Measurements from ENCODE around the gene CALCR.
A peak's percentile ranks its signal among the peaks of the same experiment; 100 is the strongest.

The CALCR gene

DNA sequence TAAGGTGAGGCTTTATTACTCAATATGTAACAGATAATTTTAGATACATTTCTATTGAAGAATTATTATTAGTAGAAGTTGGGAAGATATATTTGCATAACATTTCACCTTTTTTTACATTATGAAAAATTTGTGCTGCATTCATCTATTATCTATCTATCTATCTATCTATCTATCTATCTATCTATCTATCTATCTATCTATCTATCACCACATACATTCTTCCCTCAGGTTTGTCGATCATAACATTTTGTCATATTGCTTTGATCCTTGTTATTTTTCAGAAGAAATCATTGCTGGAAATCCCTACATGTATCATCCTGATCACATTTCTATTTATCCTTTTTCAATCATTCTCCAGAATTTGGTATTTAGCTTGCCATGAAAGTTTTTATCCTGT lies 49.3 kb upstream of the CALCR start (continued):
- TF ChIP-seq, protein P1, sequence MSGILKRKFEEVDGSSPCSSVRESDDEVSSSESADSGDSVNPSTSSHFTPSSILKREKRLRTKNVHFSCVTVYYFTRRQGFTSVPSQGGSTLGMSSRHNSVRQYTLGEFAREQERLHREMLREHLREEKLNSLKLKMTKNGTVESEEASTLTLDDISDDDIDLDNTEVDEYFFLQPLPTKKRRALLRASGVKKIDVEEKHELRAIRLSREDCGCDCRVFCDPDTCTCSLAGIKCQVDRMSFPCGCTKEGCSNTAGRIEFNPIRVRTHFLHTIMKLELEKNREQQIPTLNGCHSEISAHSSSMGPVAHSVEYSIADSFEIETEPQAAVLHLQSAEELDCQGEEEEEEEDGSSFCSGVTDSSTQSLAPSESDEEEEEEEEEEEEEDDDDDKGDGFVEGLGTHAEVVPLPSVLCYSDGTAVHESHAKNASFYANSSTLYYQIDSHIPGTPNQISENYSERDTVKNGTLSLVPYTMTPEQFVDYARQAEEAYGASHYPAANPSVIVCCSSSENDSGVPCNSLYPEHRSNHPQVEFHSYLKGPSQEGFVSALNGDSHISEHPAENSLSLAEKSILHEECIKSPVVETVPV (CRISPR knock-in tag; IDR thresholded peaks at IDR 0.05) = no peak
- no peak for TF ChIP-seq PPARA (CRISPR knock-in tag; IDR thresholded peaks at IDR 0.05; ENCODE audit: borderline replicate concordance)
- TF ChIP-seq ARNTL (CRISPR knock-in tag; IDR thresholded peaks at IDR 0.05; ENCODE audit: borderline replicate concordance, low read depth) = no peak
- TF ChIP-seq, protein P2, sequence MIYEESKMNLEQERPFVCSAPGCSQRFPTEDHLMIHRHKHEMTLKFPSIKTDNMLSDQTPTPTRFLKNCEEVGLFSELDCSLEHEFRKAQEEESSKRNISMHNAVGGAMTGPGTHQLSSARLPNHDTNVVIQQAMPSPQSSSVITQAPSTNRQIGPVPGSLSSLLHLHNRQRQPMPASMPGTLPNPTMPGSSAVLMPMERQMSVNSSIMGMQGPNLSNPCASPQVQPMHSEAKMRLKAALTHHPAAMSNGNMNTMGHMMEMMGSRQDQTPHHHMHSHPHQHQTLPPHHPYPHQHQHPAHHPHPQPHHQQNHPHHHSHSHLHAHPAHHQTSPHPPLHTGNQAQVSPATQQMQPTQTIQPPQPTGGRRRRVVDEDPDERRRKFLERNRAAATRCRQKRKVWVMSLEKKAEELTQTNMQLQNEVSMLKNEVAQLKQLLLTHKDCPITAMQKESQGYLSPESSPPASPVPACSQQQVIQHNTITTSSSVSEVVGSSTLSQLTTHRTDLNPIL (CRISPR knock-in tag; IDR thresholded peaks at IDR 0.05; ENCODE audit: low read depth) = no peak
- no peak for TF ChIP-seq TOX (CRISPR knock-in tag; IDR thresholded peaks at IDR 0.05; ENCODE audit: borderline replicate concordance)
- TF ChIP-seq TCF4 (CRISPR knock-in tag; IDR thresholded peaks at IDR 0.05; ENCODE audit: borderline replicate concordance) = no peak
- TF ChIP-seq ZFP30 (CRISPR knock-in tag; IDR thresholded peaks at IDR 0.05) = no peak

DNA sequence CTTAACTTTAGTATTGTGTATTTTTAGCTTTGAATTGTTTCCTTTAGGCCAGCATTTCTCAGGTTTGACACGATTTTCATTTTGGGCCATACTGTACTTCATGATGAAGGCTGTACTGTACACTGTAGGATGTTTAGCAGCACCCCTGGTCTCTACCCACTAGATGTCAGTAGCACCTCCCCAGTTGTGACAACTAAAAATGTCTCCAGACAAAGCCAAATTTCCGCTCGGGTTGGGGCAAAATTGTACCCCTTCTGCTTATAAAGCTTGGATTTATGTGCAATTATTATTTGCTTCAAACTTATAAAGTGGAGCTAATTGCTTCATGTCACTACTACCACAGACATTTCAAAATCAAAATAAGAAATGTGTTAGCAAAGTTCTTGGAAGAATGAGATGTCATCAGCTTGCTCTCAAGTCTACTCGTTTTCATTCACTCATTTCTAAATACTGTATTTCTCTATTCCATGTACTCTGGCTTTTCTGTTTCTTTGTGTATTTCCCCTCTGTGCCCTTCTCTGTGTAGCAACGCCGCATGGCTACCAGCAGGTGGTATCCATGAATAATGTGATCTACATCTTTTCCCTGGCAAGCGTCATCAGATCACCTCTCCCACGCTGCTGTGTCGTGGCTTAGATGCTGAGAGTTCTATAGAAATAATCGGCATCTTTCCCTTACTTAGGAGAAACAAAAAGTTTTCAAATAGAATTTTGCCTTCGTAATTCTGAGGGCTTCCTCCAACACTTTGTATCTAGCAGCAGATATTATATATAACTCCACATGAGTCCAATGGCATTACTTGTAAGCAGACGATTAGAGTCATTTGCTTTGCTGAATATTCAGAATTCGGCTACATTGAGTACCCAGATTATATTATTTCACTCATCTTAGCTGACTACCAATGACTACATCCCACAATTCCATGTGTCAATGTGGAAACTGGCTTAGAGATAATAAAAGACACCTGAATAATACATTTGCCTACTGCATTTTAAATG lies 47.8 kb upstream of the CALCR start:
- peak; percentile 96 for ATAC-seq
- TF ChIP-seq ZNF565 (CRISPR knock-in tag; conservative IDR thresholded peaks at IDR 0.05; ENCODE audit: low read depth) = no peak
- TF ChIP-seq ZNF70 (CRISPR knock-in tag; IDR thresholded peaks at IDR 0.05) = no peak
- TF ChIP-seq ZFP3 (CRISPR knock-in tag; IDR thresholded peaks at IDR 0.05) = no peak
- TF ChIP-seq ISL1 (CRISPR knock-in tag; IDR thresholded peaks at IDR 0.05) = no peak
- no peak for TF ChIP-seq ESRRG (CRISPR knock-in tag; IDR thresholded peaks at IDR 0.05)
- TF ChIP-seq, protein P3, sequence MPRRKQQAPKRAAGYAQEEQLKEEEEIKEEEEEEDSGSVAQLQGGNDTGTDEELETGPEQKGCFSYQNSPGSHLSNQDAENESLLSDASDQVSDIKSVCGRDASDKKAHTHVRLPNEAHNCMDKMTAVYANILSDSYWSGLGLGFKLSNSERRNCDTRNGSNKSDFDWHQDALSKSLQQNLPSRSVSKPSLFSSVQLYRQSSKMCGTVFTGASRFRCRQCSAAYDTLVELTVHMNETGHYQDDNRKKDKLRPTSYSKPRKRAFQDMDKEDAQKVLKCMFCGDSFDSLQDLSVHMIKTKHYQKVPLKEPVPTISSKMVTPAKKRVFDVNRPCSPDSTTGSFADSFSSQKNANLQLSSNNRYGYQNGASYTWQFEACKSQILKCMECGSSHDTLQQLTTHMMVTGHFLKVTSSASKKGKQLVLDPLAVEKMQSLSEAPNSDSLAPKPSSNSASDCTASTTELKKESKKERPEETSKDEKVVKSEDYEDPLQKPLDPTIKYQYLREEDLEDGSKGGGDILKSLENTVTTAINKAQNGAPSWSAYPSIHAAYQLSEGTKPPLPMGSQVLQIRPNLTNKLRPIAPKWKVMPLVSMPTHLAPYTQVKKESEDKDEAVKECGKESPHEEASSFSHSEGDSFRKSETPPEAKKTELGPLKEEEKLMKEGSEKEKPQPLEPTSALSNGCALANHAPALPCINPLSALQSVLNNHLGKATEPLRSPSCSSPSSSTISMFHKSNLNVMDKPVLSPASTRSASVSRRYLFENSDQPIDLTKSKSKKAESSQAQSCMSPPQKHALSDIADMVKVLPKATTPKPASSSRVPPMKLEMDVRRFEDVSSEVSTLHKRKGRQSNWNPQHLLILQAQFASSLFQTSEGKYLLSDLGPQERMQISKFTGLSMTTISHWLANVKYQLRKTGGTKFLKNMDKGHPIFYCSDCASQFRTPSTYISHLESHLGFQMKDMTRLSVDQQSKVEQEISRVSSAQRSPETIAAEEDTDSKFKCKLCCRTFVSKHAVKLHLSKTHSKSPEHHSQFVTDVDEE (CRISPR knock-in tag; IDR thresholded peaks at IDR 0.05) = no peak
- TF ChIP-seq, protein P2 (CRISPR knock-in tag; IDR thresholded peaks at IDR 0.05; ENCODE audit: low read depth) = no peak
- TF ChIP-seq, protein P1 (CRISPR knock-in tag; IDR thresholded peaks at IDR 0.05) = no peak
- TF ChIP-seq OSR1 (CRISPR knock-in tag; IDR thresholded peaks at IDR 0.05) = no peak
- TF ChIP-seq ZNF8 (CRISPR knock-in tag; IDR thresholded peaks at IDR 0.05) = no peak
- no peak for TF ChIP-seq SNAI2 (CRISPR knock-in tag; IDR thresholded peaks at IDR 0.05)
- no peak for TF ChIP-seq TCF4 (CRISPR knock-in tag; IDR thresholded peaks at IDR 0.05; ENCODE audit: borderline replicate concordance)
- TF ChIP-seq, protein P4, sequence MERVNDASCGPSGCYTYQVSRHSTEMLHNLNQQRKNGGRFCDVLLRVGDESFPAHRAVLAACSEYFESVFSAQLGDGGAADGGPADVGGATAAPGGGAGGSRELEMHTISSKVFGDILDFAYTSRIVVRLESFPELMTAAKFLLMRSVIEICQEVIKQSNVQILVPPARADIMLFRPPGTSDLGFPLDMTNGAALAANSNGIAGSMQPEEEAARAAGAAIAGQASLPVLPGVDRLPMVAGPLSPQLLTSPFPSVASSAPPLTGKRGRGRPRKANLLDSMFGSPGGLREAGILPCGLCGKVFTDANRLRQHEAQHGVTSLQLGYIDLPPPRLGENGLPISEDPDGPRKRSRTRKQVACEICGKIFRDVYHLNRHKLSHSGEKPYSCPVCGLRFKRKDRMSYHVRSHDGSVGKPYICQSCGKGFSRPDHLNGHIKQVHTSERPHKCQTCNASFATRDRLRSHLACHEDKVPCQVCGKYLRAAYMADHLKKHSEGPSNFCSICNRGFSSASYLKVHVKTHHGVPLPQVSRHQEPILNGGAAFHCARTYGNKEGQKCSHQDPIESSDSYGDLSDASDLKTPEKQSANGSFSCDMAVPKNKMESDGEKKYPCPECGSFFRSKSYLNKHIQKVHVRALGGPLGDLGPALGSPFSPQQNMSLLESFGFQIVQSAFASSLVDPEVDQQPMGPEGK (CRISPR knock-in tag; IDR thresholded peaks at IDR 0.05; ENCODE audit: borderline replicate concordance) = no peak
- TF ChIP-seq PPARA (CRISPR knock-in tag; IDR thresholded peaks at IDR 0.05; ENCODE audit: borderline replicate concordance) = no peak
- no peak for TF ChIP-seq ARNTL (CRISPR knock-in tag; IDR thresholded peaks at IDR 0.05; ENCODE audit: borderline replicate concordance, low read depth)
- TF ChIP-seq ZFP30 (CRISPR knock-in tag; IDR thresholded peaks at IDR 0.05) = no peak
- no peak for TF ChIP-seq RARB (CRISPR knock-in tag; IDR thresholded peaks at IDR 0.05)
- no peak for TF ChIP-seq BACH2 (CRISPR knock-in tag; IDR thresholded peaks at IDR 0.05; ENCODE audit: borderline replicate concordance)
